PC-3 (cell line): ENCODE results near the gene SLC25A51. TPM values are rescaled to one million over a fixed set of nuclear protein-coding genes. Genes with fewer than 3 reads are reported as not detected.

Source experiments
- ATAC-seq: fragments of 200-7000 bp; cut with Tn5 transposase; 2 replicates; pipeline ENCODE4 v1.9.1; 2020; ENCODE audit warnings: mild to moderate bottlenecking, moderate library complexity
- BruUV-seq: library from RNA; stranded (reverse); fragments of 400-500 nt; replicated peaks from 2 replicates; lab custom pipeline; 2021; lab: Mats Ljungman, UMichigan
- CTCF ChIA-PET: fragments of 300-600 bp; sonication (Branson Sonifier 250); formaldehyde crosslinking; loops from one replicate; lab custom pipeline; 2022; ENCODE audit warnings: antibody characterized with exemption; lab: Charles Lee
- POLR2A ChIA-PET: fragments of 300-600 bp; sonication (Branson Sonifier 250); formaldehyde crosslinking; loops from one replicate; lab custom pipeline; 2022; ENCODE audit warnings: antibody characterized with exemption; ENCODE audit not compliant: unreplicated experiment; lab: Charles Lee
- DNase-seq: peaks from one replicate; pipeline ENCODE4 v3.0.0-alpha.2; 2015
- H2AFZ ChIP-seq: fragments of 300-600 bp; sonication (generic); 2 replicates; pipeline ENCODE4 v1.6.0; 2016; ENCODE audit warnings: antibody characterized with exemption, low read length
- H3F3A ChIP-seq: fragments of 300-600 bp; sonication (generic); one replicate; pipeline ENCODE4 v1.6.0; 2017; ENCODE audit warnings: antibody characterized with exemption, low read length, control low read depth, mild to moderate bottlenecking; ENCODE audit not compliant: unreplicated experiment
- H3K27ac ChIP-seq: fragments of 300-600 bp; sonication (generic); 2 replicates; pipeline ENCODE4 v1.5.1; 2016; ENCODE audit warnings: mild to moderate bottlenecking, low read length
- H3K27me3 ChIP-seq: fragments of 300-600 bp; sonication (generic); 2 replicates; pipeline ENCODE4 v1.6.1; 2016; ENCODE audit warnings: low read length, mixed read lengths
- H3K36me3 ChIP-seq: fragments of 300-600 bp; sonication (generic); 2 replicates; pipeline ENCODE4 v1.6.1; 2016; ENCODE audit warnings: low read depth, mixed run types, low read length, mixed read lengths
- H3K4me1 ChIP-seq: fragments of 300-600 bp; sonication (generic); 2 replicates; pipeline ENCODE4 v1.5.1; 2016; ENCODE audit warnings: low read length; ENCODE audit not compliant: insufficient read depth
- H3K4me2 ChIP-seq: fragments of 300-600 bp; sonication (generic); 2 replicates; pipeline ENCODE4 v1.6.0; 2016; ENCODE audit warnings: low read length
- H3K4me3 ChIP-seq: fragments of 300-600 bp; sonication (generic); 2 replicates; pipeline ENCODE4 v1.5.1; 2016; ENCODE audit warnings: mild to moderate bottlenecking, low read length, mixed read lengths
- H3K79me2 ChIP-seq: fragments of 300-600 bp; sonication (generic); 2 replicates; pipeline ENCODE4 v1.6.1; 2017; ENCODE audit warnings: low read length, mixed read lengths
- H3K9ac ChIP-seq: fragments of 300-600 bp; sonication (generic); 2 replicates; pipeline ENCODE4 v1.6.0; 2016; ENCODE audit warnings: mild to moderate bottlenecking, low read length
- H3K9me2 ChIP-seq: fragments of 300-600 bp; sonication (generic); replicated peaks from 2 replicates; pipeline ENCODE4 v1.6.1; 2016; ENCODE audit warnings: mixed run types, low read length, mixed read lengths
- H3K9me3 ChIP-seq: fragments of 300-600 bp; sonication (generic); 2 replicates; pipeline ENCODE4 v1.6.1; 2016; ENCODE audit warnings: low read length, mixed read lengths
- H4K20me1 ChIP-seq: fragments of 300-600 bp; sonication (generic); 2 replicates; pipeline ENCODE4 v1.6.1; 2016; ENCODE audit warnings: low read length, mixed read lengths
- EZH2 ChIP-seq: fragments of 300-600 bp; sonication (generic); IDR thresholded peaks from one replicate; pipeline ENCODE4 v1.6.1; 2017; ENCODE audit warnings: antibody characterized with exemption, mild to moderate bottlenecking, low read length; ENCODE audit not compliant: unreplicated experiment
- EZH2phosphoT487 ChIP-seq: fragments of 300-600 bp; sonication (generic); IDR thresholded peaks from 2 replicates; pipeline ENCODE4 v1.6.1; 2018; ENCODE audit warnings: mild to moderate bottlenecking, antibody characterized with exemption, low read length, borderline replicate concordance
- intact Hi-C: fragments of 100-400 bp; cut with micrococcal nuclease; formaldehyde crosslinking; loops from 2 replicates; pipeline ENCODE4 v1.9.0; 2023
- total RNA-seq: library from RNA; depleted of rRNA; stranded (reverse); fragments of >200 nt; gene quantifications from 2 replicates; pipeline ENCODE4 v1.2.3, GENCODE V29; 2014
- TF ChIP-seq, protein P1 (sequence below): fragments of 300-600 bp; sonication (generic); conservative IDR thresholded peaks from 2 replicates; pipeline ENCODE4 v1.5.1; 2017; ENCODE audit warnings: antibody characterized with exemption, low read depth, mild to moderate bottlenecking, low read length

SLC25A51 gene
- total RNA-seq, 1 experiment from 2014 or later: 24.1 TPM

DNA sequence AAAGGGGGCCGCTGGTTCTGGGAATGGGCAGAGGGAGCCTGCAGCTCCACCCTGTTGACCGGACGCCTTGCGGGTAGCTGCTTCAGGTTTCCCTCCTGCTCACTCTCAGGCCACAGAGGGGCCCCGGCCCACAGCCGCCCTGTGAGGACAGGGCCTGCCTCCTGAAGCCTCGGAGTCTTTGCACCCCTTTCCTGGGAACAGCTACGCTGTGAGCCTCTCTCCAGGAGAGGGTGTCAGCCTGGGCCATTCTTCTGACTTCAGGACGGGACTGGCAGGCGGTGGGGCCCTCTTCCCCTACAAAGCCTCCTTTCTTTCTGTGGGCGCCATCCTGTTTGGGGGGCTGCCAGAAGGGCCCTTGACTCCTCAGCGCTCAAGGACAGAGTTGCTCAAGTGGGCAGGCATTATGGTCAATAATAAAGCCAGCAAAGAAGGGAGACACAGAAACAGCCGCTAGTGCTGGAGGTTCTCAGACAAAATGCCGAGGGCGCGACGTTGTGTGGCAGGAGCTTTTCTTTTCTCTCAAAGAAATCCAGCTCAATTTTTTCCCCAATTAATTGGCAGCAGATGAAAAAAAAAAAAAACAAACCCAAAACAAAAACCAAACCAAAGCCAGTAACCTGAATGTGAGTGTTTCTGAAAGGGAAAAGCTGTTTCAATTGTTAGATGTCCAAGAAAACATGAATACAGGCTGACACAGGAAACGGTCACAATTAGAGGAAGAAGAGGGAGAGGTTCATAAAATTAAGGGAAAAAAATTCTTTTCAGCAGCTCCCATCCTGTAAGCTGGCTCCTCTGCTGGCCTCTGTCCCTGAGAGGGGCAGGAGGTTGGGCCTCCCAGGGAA is 12.8 kb upstream of the SLC25A51 start:
- no TSS peak for BruUV-seq
- no peak overlapping the region for H3K9ac ChIP-seq
- H3K9me3 ChIP-seq: no peaks in the 10 kb centered on the region
- H3K4me1 ChIP-seq: no peaks in the 10 kb centered on the region
- ATAC-seq: no peak
- H3K4me3 ChIP-seq: no peak overlapping the region
- no peaks in the 10 kb centered on the region for H3K79me2 ChIP-seq
- H3K27ac ChIP-seq: no peak overlapping the region
- H3F3A ChIP-seq: no peaks in the 10 kb centered on the region
- no peak for DNase-seq
- intact Hi-C loops: no loop called here
- TF ChIP-seq, protein P1, sequence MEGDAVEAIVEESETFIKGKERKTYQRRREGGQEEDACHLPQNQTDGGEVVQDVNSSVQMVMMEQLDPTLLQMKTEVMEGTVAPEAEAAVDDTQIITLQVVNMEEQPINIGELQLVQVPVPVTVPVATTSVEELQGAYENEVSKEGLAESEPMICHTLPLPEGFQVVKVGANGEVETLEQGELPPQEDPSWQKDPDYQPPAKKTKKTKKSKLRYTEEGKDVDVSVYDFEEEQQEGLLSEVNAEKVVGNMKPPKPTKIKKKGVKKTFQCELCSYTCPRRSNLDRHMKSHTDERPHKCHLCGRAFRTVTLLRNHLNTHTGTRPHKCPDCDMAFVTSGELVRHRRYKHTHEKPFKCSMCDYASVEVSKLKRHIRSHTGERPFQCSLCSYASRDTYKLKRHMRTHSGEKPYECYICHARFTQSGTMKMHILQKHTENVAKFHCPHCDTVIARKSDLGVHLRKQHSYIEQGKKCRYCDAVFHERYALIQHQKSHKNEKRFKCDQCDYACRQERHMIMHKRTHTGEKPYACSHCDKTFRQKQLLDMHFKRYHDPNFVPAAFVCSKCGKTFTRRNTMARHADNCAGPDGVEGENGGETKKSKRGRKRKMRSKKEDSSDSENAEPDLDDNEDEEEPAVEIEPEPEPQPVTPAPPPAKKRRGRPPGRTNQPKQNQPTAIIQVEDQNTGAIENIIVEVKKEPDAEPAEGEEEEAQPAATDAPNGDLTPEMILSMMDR: no peak
- no peak for TF ChIP-seq EZH2
- TF ChIP-seq EZH2phosphoT487: no peak
- CTCF ChIA-PET: interaction anchor here (0.6 to 0.7 kb wide), 2 partner anchors 79 to 201 kb away, joined by 5 to 10 read pairs; no protein-coding TSS in a partner anchor
- no peaks in the 10 kb centered on the region for H3K27me3 ChIP-seq
- peaks cover 3% of the 10 kb centered on the region for H3K36me3 ChIP-seq
- H3K9me2 ChIP-seq: no peaks in the 10 kb centered on the region
- POLR2A ChIA-PET: no interaction called here
- no peak overlapping the region for H2AFZ ChIP-seq
- H3K4me2 ChIP-seq: no peak overlapping the region
- no peaks in the 10 kb centered on the region for H4K20me1 ChIP-seq

DNA sequence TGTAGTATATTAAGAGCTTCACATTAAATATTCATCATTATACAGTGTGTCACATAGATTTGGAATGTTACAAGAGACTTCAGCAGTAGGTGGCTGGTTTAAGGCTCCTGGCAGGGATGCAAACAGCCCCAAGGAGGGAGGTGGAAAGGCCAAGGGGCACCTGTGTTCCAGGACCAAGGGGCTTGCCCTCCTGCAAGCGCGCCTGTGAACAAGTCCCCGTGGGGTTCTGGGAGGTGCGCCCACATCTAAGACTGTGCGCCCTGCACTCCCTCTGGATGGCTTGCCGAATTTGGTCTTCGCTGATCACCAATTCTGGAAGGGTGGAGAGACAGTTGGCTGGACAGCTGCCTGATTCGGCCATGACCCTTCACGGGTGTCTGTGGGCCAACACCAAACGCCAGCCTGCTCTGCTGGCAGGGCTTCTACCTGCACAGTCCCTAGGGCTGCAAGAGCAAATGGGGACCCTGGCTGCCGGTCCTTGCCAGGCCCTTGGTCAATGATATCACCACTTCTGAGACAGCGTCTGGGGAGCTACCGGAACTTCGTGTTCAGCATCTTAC is 12.1 kb upstream of the SLC25A51 start:
- BruUV-seq: no TSS peak
- no peak for ATAC-seq
- Histone ChIP-seq H3K4me2 (no peak overlapping the region), H3K36me3 (peaks cover 3% of the 10 kb centered on the region), H3F3A (no peaks in the 10 kb centered on the region), H3K9me3 (no peaks in the 10 kb centered on the region), H3K27me3 (no peaks in the 10 kb centered on the region), H4K20me1 (no peaks in the 10 kb centered on the region), H3K4me3 (no peak overlapping the region), H3K9me2 (no peaks in the 10 kb centered on the region), H3K4me1 (no peaks in the 10 kb centered on the region), H3K79me2 (no peaks in the 10 kb centered on the region), H2AFZ (no peak overlapping the region), H3K27ac (no peak overlapping the region), H3K9ac (no peak overlapping the region)
- intact Hi-C loops: no loop called here
- ChIA-PET POLR2A (interaction anchor here (0.6 kb wide), 1 partner anchor 446 kb away, joined by 3 read pairs; no protein-coding TSS in a partner anchor), CTCF (no interaction called here)
- no peak for TF ChIP-seq EZH2phosphoT487
- no peak for TF ChIP-seq EZH2
- TF ChIP-seq, protein P1: no peak
- no peak for DNase-seq
